GM12872 (cell line): ENCODE results near the gene CAPN5.

ENCODE experiments used
- TF ChIP-seq, protein P1 (sequence below): IDR thresholded peaks from 3 replicates; pipeline ENCODE4 v1.5.1; 2011; ENCODE audit warnings: low read depth, mild to moderate bottlenecking, low read length, moderate library complexity; ENCODE audit not compliant: insufficient read depth

CAPN5 gene

DNA sequence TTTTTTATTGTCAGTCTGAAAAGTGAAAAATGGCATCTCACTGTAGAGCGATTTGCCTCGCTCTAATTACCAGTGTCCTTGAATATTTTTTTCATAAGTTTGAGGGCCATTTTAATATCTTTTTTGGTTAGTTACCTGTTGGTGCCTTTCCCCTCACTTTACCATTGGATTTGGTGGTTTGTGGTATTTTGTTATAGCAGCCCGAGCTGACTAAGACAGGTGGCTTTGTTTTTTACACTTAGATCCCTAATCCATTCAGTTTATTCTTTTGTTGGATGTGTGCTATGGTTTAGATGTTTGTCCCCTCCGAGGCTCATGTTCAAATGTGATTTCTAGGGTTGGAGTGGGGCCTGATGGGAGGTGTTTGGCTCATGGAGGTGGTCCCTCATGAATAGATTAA, 6.5 kb upstream of the CAPN5 start:
- TF ChIP-seq, protein P1, sequence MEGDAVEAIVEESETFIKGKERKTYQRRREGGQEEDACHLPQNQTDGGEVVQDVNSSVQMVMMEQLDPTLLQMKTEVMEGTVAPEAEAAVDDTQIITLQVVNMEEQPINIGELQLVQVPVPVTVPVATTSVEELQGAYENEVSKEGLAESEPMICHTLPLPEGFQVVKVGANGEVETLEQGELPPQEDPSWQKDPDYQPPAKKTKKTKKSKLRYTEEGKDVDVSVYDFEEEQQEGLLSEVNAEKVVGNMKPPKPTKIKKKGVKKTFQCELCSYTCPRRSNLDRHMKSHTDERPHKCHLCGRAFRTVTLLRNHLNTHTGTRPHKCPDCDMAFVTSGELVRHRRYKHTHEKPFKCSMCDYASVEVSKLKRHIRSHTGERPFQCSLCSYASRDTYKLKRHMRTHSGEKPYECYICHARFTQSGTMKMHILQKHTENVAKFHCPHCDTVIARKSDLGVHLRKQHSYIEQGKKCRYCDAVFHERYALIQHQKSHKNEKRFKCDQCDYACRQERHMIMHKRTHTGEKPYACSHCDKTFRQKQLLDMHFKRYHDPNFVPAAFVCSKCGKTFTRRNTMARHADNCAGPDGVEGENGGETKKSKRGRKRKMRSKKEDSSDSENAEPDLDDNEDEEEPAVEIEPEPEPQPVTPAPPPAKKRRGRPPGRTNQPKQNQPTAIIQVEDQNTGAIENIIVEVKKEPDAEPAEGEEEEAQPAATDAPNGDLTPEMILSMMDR = no peak

DNA sequence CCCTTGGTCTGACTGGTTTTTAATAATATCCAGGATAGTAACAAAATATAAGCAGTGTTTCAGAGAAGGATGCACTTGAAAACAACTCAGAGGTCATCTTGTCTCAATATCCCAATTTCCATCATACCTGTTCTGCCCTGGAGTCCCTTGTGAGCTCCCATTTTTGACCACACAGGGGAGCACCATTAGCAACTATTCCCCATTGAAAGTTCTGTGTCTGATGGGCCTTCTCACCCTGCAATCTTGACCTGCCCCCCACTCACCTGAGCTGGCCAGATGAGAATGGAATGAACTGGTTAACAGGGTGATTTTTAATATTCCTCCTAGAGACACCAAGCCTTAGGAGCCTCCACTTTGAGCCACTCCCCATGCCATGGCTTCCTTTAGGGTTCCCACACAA, 3.8 kb upstream of the CAPN5 start:
- TF ChIP-seq, protein P1 = peak; percentile 15; the same call in 1 of the 3 replicates

DNA sequence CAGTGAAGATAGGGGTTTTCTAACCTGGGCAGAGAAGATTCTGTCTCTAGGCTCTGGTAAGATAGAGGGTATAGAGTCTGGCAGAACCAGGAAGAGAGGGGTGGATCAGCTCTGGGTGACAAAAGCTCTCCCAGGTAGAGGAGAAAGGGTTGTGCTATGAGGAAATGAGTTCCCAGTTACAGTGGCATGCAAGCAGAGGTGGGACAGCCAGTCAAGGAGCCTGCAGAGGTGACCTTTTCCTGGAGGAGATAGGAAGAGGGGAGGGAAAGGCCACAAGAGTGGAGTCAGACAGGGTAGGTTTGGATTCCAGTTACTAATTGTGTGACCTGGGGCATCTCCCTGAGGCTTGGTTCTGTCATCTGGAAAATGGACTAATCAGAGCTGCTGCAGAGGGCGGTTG, 3.4 kb upstream of the CAPN5 start:
- TF ChIP-seq, protein P1 = no peak

DNA sequence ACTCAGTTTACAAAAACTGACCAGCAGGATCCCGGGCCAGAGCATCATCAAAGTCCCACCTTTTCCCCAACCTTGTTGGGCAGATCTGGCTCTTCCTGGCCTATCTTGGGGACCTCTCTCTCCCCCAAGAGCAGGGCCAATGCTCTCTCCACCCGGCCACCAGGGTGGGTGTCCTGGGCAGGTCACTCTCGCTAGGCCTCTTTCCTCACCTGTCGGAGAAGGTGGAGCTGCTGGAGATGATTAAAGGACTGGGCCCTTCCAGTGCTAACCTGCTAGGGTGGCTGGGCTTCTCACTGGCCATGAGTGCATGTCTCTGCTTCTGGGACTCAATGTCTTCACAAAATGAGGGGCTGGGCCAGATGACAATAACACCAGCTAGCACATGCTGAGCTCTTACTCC, 2.9 kb upstream of the CAPN5 start:
- TF ChIP-seq, protein P1 = no peak

DNA sequence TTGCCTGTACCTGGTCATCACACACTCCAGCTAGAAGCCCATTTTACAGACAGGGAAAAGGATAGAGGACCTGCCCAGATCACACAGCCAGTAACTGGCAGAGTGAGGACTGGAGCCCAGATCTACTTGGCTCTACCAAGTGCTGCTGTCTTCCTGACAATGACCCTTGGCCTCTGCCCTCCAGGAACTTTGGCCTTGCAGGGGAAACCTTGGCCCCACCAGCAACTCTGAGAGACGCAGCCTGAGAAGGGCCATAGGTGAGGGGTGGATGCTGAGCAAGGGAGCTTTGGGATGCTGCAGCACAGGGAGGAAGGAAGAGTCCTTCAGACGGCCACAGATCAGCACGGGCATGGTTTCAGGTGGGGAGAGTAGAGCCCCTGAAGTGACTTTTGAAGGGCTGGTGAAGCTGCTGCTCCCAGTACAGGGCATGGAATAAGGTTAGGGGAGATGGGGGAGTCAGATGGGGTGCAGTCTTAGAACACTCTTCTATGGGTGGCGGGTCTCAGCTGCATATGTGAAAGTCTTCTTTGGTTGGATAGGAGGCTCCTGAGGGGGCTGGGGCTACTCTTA, 2.0 kb upstream of the CAPN5 start:
- TF ChIP-seq, protein P1 = no peak

DNA sequence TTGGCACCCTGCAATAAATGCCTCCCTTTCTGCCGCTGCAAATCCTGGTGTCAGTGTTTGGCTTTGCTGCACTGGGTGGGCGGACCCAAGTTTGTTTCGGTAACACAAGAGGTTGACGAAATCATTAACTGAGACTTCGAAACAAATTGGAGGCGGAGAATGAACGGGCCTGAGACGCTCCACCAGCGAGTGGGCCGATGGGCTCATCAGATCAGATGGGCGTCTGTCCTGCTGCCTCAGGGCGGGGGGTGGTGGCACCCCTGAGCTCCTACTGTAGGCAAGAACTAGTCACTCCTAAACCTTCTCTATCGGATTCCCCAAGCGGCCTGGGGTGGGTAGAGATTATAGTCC, 918 bp upstream of the CAPN5 start:
- TF ChIP-seq, protein P1 = no peak

DNA sequence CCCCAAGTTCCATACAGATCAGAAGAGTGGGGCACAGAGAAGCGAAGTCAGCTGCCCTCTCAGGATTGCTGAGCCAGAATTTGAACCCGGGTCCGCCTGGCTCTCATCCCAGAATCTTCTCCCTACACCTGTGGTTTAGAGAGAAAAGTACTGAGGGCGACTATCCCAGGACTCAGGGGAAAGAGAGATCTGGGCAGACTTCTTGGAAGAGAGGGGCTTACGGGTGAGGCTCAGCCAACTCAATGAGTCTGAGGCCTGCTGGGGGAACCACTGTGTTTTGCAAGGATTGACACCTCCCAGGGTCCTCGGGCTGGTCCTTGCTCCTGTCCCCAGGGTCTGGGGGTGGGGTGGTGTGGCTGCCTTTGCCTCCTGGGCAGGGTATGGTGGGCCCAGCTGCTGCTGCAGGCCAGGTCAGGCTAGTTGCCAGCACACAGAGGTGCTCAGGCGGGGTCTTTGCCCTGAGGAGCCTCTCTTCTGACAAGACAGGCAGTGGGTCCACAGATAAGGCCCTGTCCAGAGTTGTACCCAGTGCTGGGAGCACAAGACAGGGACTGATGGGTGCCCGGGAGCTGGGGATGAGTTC, 1.2 kb downstream of the CAPN5 start:
- TF ChIP-seq, protein P1 = no peak
